ENCODE data around the gene GLI2.

- TF ChIP-seq SIRT6 (IDR thresholded peaks at IDR 0.05; ENCODE audit: low read length) (no peak), SP2 (IDR thresholded peaks at IDR 0.05; ENCODE audit: low read length) (no peak), POLR2A (IDR thresholded peaks at IDR 0.05; ENCODE audit: control extremely low read depth in 1 of 2, low read depth in 2 of 2, low read length in 2 of 2) (no peak), EGR1 (IDR thresholded peaks at IDR 0.05; ENCODE audit: borderline replicate concordance, low read depth, low read length) (no peak), CTCF (IDR thresholded peaks at IDR 0.05; ENCODE audit: control extremely low read depth in 1 of 3, insufficient read depth in 1 of 3, low read depth in 1 of 3, low read length in 3 of 3) (no peak)
Observed at GRCh38 chr2:120758181-120759144, 22.8 kb downstream of the GLI2 start.

Measured in H1 (cell line).